ENCODE measurements around the gene MBD5. TPM values are rescaled to one million over a fixed set of nuclear protein-coding genes. Genes with fewer than 3 reads are reported as not detected.

MBD5 gene
- total RNA-seq, 1 donor from 2014 or later, result 14.5 TPM

GRCh38 chr2:148410899-148411298 is 390.0 kb downstream of the MBD5 start:
- Histone ChIP-seq H3K27me3 (ENCODE audit: control insufficient read depth, insufficient read depth, low read length) (no peaks in the 10 kb centered on the region), H3K4me3 (ENCODE audit: low read depth, low read length) (no peak overlapping the region), H3K36me3 (ENCODE audit: control insufficient read depth, insufficient read depth, low read length) (no peaks in the 10 kb centered on the region)
- no peak for DNase-seq (ENCODE audit: low read depth)
- TF ChIP-seq CTCF (IDR thresholded peaks at IDR 0.05; ENCODE audit: insufficient read depth, low read length, poor library complexity, severe bottlenecking), result no peak

GRCh38 chr2:148416248-148416647 is 395.4 kb downstream of the MBD5 start:
- TF ChIP-seq CTCF (IDR thresholded peaks at IDR 0.05; ENCODE audit: insufficient read depth, low read length, poor library complexity, severe bottlenecking), result no peak
- Histone ChIP-seq H3K36me3 (ENCODE audit: control insufficient read depth, insufficient read depth, low read length) (no peaks in the 10 kb centered on the region), H3K4me3 (ENCODE audit: low read depth, low read length) (no peak overlapping the region), H3K27me3 (ENCODE audit: control insufficient read depth, insufficient read depth, low read length) (no peaks in the 10 kb centered on the region)
- no peak for DNase-seq (ENCODE audit: low read depth)

GRCh38 chr2:148430101-148430500 is 409.2 kb downstream of the MBD5 start:
- TF ChIP-seq CTCF (IDR thresholded peaks at IDR 0.05; ENCODE audit: insufficient read depth, low read length, poor library complexity, severe bottlenecking), result no peak
- Histone ChIP-seq H3K4me3 (ENCODE audit: low read depth, low read length) (no peak overlapping the region), H3K27me3 (ENCODE audit: control insufficient read depth, insufficient read depth, low read length) (no peaks in the 10 kb centered on the region), H3K36me3 (ENCODE audit: control insufficient read depth, insufficient read depth, low read length) (no peaks in the 10 kb centered on the region)
- no peak for DNase-seq (ENCODE audit: low read depth)

GRCh38 chr2:148447877-148448276 is 427.0 kb downstream of the MBD5 start:
- no peaks in the 10 kb centered on the region for H3K27me3 ChIP-seq (ENCODE audit: control insufficient read depth, insufficient read depth, low read length)
- no peak for DNase-seq (ENCODE audit: low read depth)
- no peak for TF ChIP-seq CTCF (IDR thresholded peaks at IDR 0.05; ENCODE audit: insufficient read depth, low read length, poor library complexity, severe bottlenecking)
- H3K36me3 ChIP-seq (ENCODE audit: control insufficient read depth, insufficient read depth, low read length), result no peaks in the 10 kb centered on the region
- no peak overlapping the region for H3K4me3 ChIP-seq (ENCODE audit: low read depth, low read length)

- H3K4me3 ChIP-seq (ENCODE audit: low read depth, low read length), result no peak overlapping the region
- H3K27me3 ChIP-seq (ENCODE audit: control insufficient read depth, insufficient read depth, low read length), result no peaks in the 10 kb centered on the region
- H3K36me3 ChIP-seq (ENCODE audit: control insufficient read depth, insufficient read depth, low read length), result no peaks in the 10 kb centered on the region
- DNase-seq (ENCODE audit: low read depth), result no peak
- no peak for TF ChIP-seq CTCF (IDR thresholded peaks at IDR 0.05; ENCODE audit: insufficient read depth, low read length, poor library complexity, severe bottlenecking)
Measured at GRCh38 chr2:148450531-148450930, 429.6 kb downstream of the MBD5 start.

- TF ChIP-seq CTCF (IDR thresholded peaks at IDR 0.05; ENCODE audit: insufficient read depth, low read length, poor library complexity, severe bottlenecking), result no peak
- no peak for DNase-seq (ENCODE audit: low read depth)
- H3K36me3 ChIP-seq (ENCODE audit: control insufficient read depth, insufficient read depth, low read length), result no peaks in the 10 kb centered on the region
- no peaks in the 10 kb centered on the region for H3K27me3 ChIP-seq (ENCODE audit: control insufficient read depth, insufficient read depth, low read length)
- no peak overlapping the region for H3K4me3 ChIP-seq (ENCODE audit: low read depth, low read length)
Measured at GRCh38 chr2:148451046-148451445, 430.2 kb downstream of the MBD5 start.

Measured in kidney epithelial cell (primary cell).